Fibroblast of peridontal ligament (primary cell): ENCODE results near the gene RALGPS2.

ENCODE experiments used
- DNase-seq: peaks from one replicate; pipeline ENCODE4 v3.0.0-alpha.2; 2010; ENCODE audit errors: extremely low read depth

Gene RALGPS2

DNA sequence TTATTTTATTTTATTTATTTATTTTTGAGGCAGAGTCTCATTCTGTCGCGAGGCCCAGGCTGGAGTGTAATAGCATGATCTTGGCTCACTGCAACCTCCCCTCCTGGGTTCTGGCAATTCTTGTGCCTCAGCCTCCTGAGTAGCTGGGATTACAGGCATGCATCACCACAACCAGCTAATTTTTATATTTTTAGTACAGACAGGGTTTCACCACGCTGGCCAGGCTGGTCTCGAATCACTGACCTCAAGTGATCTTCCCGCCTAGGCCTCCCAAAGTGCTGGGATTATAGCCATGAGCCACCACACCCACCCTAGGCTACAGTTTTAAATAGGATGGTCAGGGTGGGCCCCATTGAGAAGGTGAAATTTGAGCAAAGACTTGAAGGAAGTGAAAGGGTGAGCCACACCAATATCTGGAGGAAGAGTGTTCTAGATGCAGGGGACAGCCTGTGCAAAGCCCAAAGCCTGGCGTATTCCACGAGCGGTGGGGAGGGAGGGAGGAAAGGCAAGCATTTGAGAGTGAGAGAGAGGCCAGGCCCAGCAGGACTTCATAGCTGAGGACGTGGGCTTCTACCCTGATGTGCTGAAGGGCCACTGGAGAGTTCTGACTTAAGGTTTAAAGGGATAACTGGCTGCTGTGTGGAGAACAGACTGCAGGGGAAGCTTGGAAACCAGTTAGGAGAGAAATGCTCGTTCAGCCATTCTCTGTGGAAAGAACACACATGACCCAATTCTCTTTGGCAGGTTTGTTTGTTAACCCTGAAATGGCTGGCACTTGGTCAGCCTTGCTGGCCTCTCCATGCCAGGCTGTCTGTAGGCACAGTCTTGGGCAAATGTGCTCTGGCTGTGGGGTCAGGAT, 238.0 kb downstream of the RALGPS2 start:
- no peak for DNase-seq

DNA sequence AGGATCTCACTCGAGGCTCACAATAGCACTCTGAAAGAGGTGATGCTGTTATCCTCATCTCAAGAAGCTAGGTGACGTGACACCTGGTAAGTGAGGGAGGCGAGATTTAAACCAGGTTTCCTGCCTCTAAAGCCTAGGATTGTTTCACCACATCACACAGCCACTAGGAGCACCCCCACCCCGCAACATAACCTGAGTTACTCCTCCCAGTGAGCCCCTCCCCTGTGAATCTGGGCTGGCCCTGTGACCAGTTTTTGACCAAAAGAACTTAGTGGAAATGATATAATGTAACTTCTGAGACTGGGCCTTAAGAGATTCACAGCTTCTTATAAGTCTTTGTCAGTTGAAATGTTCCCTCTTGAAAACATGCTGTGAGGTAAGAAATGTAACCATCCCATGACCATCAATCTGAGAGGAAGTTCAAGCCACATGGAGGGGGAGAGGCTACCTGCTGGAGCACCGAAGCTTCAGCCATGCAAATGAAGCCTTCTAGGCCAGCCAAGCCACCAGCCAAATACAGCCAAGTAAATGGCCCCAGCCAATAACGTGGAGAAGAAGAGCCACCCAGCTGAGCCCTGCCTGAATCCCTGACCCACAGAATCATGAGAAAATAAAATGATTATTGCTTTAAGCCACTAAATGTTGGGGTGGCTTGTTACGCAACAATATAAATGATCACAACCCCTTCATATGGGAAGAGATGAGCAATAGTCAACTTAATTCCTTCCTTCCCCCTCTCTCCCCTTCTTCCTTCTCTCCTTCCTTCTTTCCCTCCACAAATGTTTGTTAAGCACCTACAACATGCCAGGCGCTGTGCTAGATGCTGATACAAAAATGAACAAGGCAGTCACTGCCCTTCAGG, 239.7 kb downstream of the RALGPS2 start:
- DNase-seq: no peak

DNA sequence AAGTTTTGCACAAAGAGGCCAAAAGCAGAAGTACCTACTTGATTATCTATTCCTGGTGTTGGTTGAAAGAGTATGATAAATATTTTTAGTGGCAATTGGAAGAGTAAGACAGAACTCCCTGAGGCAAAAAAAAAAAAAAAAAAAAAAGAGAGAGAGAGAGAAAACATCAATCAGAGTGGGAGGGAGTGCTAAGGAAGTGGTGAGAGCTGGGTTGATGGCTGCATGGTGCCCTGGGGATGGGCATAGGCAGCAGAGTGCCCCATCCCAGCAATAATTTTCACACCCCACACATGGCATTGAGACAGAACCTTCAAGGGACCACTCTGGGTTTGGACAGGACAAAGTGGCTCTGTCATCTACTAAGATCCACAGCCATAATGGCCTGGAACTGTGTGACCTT, 241.3 kb downstream of the RALGPS2 start:
- DNase-seq: no peak

DNA sequence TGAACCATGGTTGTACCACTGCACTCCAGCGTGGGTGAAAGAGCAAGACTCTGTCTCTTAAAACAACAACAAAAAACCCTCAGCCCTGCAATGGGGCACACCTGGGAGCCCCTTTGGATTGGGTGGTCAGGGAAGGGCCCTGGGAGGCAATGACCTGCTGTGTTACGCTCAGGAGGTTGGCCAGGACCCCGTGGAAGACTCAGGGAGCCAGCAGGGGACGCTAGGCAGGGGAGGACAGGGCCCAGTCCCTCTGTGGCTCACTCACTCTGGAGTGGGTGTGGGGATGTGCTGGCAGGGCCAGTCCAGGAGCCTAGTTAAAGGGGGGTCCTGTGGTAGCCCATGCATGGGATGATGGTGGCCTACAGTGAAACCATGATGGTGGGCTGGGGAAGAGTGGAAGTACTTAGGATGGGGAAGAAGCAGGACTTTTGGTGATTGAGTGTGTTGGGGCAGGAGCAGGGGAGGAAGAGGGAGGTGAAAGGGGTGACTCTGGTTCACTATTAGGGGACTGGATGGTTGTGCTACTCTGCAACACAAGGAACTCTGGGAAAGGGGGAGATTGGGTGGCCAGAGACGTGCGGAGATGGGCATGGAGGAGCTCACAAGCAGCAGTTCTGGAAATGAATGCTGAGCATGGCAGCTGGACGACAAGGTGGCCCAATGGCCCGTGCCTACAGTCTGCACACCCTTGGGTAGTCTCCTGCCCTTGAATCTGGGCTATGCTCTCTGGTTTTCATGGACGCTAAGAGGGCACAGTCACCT, 244.4 kb downstream of the RALGPS2 start:
- no peak for DNase-seq

DNA sequence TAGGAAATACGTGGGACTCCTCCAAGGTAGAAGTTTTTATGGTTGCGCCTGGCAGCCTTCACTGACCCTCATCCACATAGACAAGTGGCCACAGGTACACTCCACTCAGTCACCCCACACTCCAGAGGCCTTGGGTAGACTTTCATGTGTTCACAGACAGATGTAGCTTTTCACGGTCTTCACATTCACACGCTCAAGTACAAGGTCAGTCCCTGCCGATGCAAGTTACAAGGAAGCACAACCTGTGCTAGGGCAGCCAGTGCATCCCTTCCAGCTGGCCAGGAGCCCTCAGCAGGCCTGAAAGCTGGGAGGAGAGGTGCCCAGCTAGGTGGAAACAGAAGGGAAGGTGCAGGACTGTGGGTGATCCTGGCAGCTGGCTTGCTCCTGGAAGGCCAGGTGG, 245.1 kb downstream of the RALGPS2 start:
- DNase-seq: no peak
